HG02884 (cell line): ENCODE measurements around the gene PLEKHA7.

Source experiments
- ATAC-seq: cut with Tn5 transposase; IDR thresholded peaks from one replicate; pipeline ENCODE4 v1.9.1; 2021; ENCODE audit warnings: mild to moderate bottlenecking, moderate library complexity; ENCODE audit not compliant: unreplicated experiment

The PLEKHA7 gene

GRCh38 chr11:16778286-16778685 lies 235.9 kb downstream of the PLEKHA7 start:
- no peak for ATAC-seq

- no peak for ATAC-seq
These were observed 236.6 kb downstream of the PLEKHA7 start for GRCh38 chr11:16777613-16777975.

GRCh38 chr11:16776711-16777612 lies 237.3 kb downstream of the PLEKHA7 start:
- ATAC-seq, result no peak

- no peak for ATAC-seq
These were observed 238.5 kb downstream of the PLEKHA7 start for GRCh38 chr11:16775614-16776283.

- no peak for ATAC-seq
These were observed 239.1 kb downstream of the PLEKHA7 start for GRCh38 chr11:16774936-16775613.

- no peak for ATAC-seq
These were observed 240.0 kb downstream of the PLEKHA7 start for GRCh38 chr11:16773981-16774935.

GRCh38 chr11:16772141-16772512 lies 242.1 kb downstream of the PLEKHA7 start:
- ATAC-seq, result no peak

- no peak for ATAC-seq
These were observed 242.7 kb downstream of the PLEKHA7 start for GRCh38 chr11:16771350-16772140.

- no peak for ATAC-seq
These were observed 244.2 kb downstream of the PLEKHA7 start for GRCh38 chr11:16770016-16770415.

- no peak for ATAC-seq
These were observed 244.8 kb downstream of the PLEKHA7 start for GRCh38 chr11:16769386-16769785.

- no peak for ATAC-seq
These were observed 246.3 kb downstream of the PLEKHA7 start for GRCh38 chr11:16767957-16768356.

GRCh38 chr11:16767137-16767536 lies 247.1 kb downstream of the PLEKHA7 start:
- ATAC-seq, result no peak

- ATAC-seq, result no peak
These were observed 249.3 kb downstream of the PLEKHA7 start for GRCh38 chr11:16764888-16765287.

GRCh38 chr11:16763746-16764145 lies 250.5 kb downstream of the PLEKHA7 start:
- ATAC-seq, result no peak

GRCh38 chr11:16759857-16760508 lies 254.2 kb downstream of the PLEKHA7 start:
- ATAC-seq, result no peak

GRCh38 chr11:16758382-16759024 lies 255.7 kb downstream of the PLEKHA7 start:
- no peak for ATAC-seq

GRCh38 chr11:16750417-16750816 lies 263.8 kb downstream of the PLEKHA7 start:
- ATAC-seq, result no peak

- no peak for ATAC-seq
These were observed 264.5 kb downstream of the PLEKHA7 start for GRCh38 chr11:16749666-16750065.

GRCh38 chr11:16749092-16749491 lies 265.1 kb downstream of the PLEKHA7 start:
- no peak for ATAC-seq
